H1 (cell line): ENCODE data around the gene DET1. TPM values are rescaled to one million over a fixed set of nuclear protein-coding genes. Genes with fewer than 3 reads are reported as not detected.
A peak's percentile ranks its signal among the peaks of the same experiment; 100 is the strongest.

Experiments
- CTCF ChIA-PET: fragments of 300-600 bp; sonication (Branson Sonifier 250); formaldehyde crosslinking; loops from one replicate; lab custom pipeline; 2021; ENCODE audit not compliant: partially characterized antibody; lab: Charles Lee
- POLR2A ChIA-PET: fragments of 300-600 bp; sonication (Branson Sonifier 250); formaldehyde crosslinking; loops from one replicate; lab custom pipeline; 2021; ENCODE audit warnings: inconsistent platforms; ENCODE audit not compliant: partially characterized antibody; lab: Charles Lee
- DNase-seq, 2 experiments: peaks; one replicate each; pipeline versions ENCODE4 v3.0.0 to v3.0.0-alpha.2; 2010 to 2022; ENCODE audit warnings: low spot score in 2 of 2, low read depth in 1 of 2, mixed read lengths in 1 of 2
- FAIRE-seq: peaks from 2 replicates; lab custom pipeline; 2011; peaks lifted over from hg19 to GRCh38; lab: Jason Lieb, UNC
- H2AFZ ChIP-seq: 2 replicates; pipeline ENCODE4 v1.8.1; 2012; ENCODE audit warnings: low read length, inconsistent platforms
- H2AK5ac ChIP-seq: 2 replicates; pipeline ENCODE4 v1.6.1; 2013; ENCODE audit warnings: low read depth, low read length
- H2BK120ac ChIP-seq: replicated peaks from 2 replicates; pipeline ENCODE3; 2013; ENCODE audit warnings: low read depth, low read length, inconsistent platforms
- H2BK12ac ChIP-seq: 2 replicates; pipeline ENCODE4 v1.6.1; 2013; ENCODE audit warnings: low read depth, low read length
- H2BK15ac ChIP-seq: 2 replicates; pipeline ENCODE4 v1.6.1; 2013; ENCODE audit warnings: low read length
- H2BK20ac ChIP-seq: 2 replicates; pipeline ENCODE4 v1.6.1; 2013; ENCODE audit warnings: low read length
- H2BK5ac ChIP-seq: 2 replicates; pipeline ENCODE4 v1.6.1; 2013; ENCODE audit warnings: low read depth, low read length
- H3K14ac ChIP-seq: 2 replicates; pipeline ENCODE4 v1.6.1; 2013; ENCODE audit warnings: inconsistent platforms; ENCODE audit not compliant: insufficient read length
- H3K18ac ChIP-seq: 2 replicates; pipeline ENCODE4 v1.6.1; 2013; ENCODE audit warnings: low read length; ENCODE audit errors: extremely low read depth
- H3K23ac ChIP-seq: 2 replicates; pipeline ENCODE4 v1.6.1; 2013; ENCODE audit warnings: inconsistent platforms; ENCODE audit not compliant: insufficient read length
- H3K23me2 ChIP-seq: 2 replicates; pipeline ENCODE4 v1.6.1; 2013; ENCODE audit warnings: low read depth, low read length
- H3K27ac ChIP-seq: 2 replicates; pipeline ENCODE4 v1.6.1; 2011; ENCODE audit warnings: low read depth, low read length, inconsistent platforms
- H3K27me3 ChIP-seq, 4 experiments: replicated peaks in 1 of 4; 1 replicate in 1 of 4; 2 replicates in 3 of 4; pipeline versions ENCODE4 v1.6.1 to v1.8.1; 2011 to 2013; ENCODE audit warnings: low read length in 3 of 4, mild to moderate bottlenecking in 3 of 4, inconsistent platforms in 2 of 4, mixed read lengths in 2 of 4, moderate library complexity in 1 of 4; ENCODE audit not compliant: control insufficient read depth in 3 of 4, insufficient read depth in 3 of 4; ENCODE audit errors: extremely low read depth in 1 of 4
- H3K36me3 ChIP-seq, 4 experiments: 2 replicates each; pipeline versions ENCODE4 v1.6.1 to v1.8.1; 2011 to 2013; ENCODE audit warnings: mild to moderate bottlenecking in 4 of 4, low read length in 3 of 4, moderate library complexity in 2 of 4, control low read depth in 1 of 4, inconsistent platforms in 1 of 4; ENCODE audit not compliant: insufficient read depth in 4 of 4, control insufficient read depth in 2 of 4
- H3K4ac ChIP-seq: replicated peaks from 2 replicates; pipeline ENCODE3; 2013; ENCODE audit warnings: low read length, low read depth, mixed read lengths, inconsistent platforms; ENCODE audit not compliant: insufficient read length
- H3K4me1 ChIP-seq, 4 experiments: replicated peaks in 1 of 4; 1 replicate in 1 of 4; 2 replicates in 3 of 4; pipeline versions ENCODE4 v1.6.1 to v1.8.1; 2011 to 2013; ENCODE audit warnings: low read length in 3 of 4, inconsistent platforms in 2 of 4, mixed read lengths in 1 of 4; ENCODE audit not compliant: insufficient read depth in 4 of 4, control insufficient read depth in 3 of 4
- H3K4me2 ChIP-seq, 2 experiments: 2 replicates each; pipeline versions ENCODE4 v1.6.1 to v1.8.1; 2011 to 2013; ENCODE audit warnings: low read depth in 2 of 2, low read length in 2 of 2, control low read depth in 1 of 2, inconsistent platforms in 1 of 2, mild to moderate bottlenecking in 1 of 2; ENCODE audit not compliant: insufficient read depth in 1 of 2
- H3K4me3 ChIP-seq, 4 experiments: fragments of 200-600, 300-600 bp in 1 of 4; sonication (generic), shearing (Covaris generic), sonication (Bioruptor Twin) in 1 of 4; 2 replicates each; pipeline versions ENCODE4 v1.5.1 to v1.8.1; 2011 to 2016; ENCODE audit warnings: low read length in 4 of 4, low read depth in 3 of 4, control low read depth in 2 of 4, inconsistent platforms in 2 of 4, mild to moderate bottlenecking in 2 of 4, mixed read lengths in 1 of 4, moderate library complexity in 1 of 4; ENCODE audit not compliant: insufficient read depth in 2 of 4; ENCODE audit errors: extremely low read depth in 1 of 4
- H3K56ac ChIP-seq: replicated peaks from 2 replicates; pipeline ENCODE3; 2013; ENCODE audit warnings: low read depth, mild to moderate bottlenecking, mixed read lengths, low read length, inconsistent platforms; ENCODE audit not compliant: insufficient read length
- H3K79me1 ChIP-seq: 2 replicates; pipeline ENCODE4 v1.6.1; 2013; ENCODE audit warnings: low read depth, low read length, control low read depth
- H3K79me2 ChIP-seq, 2 experiments: 2 replicates each; pipeline versions ENCODE4 v1.6.1 to v1.8.1; 2012 to 2013; ENCODE audit warnings: low read length in 2 of 2, mild to moderate bottlenecking in 2 of 2, inconsistent platforms in 1 of 2; ENCODE audit not compliant: insufficient read depth in 2 of 2, control insufficient read depth in 1 of 2
- H3K9ac ChIP-seq, 4 experiments: replicated peaks in 1 of 4; 1 replicate in 1 of 4; 2 replicates in 3 of 4; pipeline versions ENCODE4 v1.6.1 to v1.8.1; 2011 to 2013; ENCODE audit warnings: low read depth in 3 of 4, low read length in 3 of 4, control low read depth in 2 of 4, mild to moderate bottlenecking in 2 of 4, moderate library complexity in 2 of 4, inconsistent platforms in 1 of 4; ENCODE audit errors: extremely low read depth in 1 of 4
- H3K9me3 ChIP-seq, 2 experiments: 2 replicates each; pipeline versions ENCODE4 v1.6.1 to v1.8.1; 2012 to 2013; ENCODE audit warnings: mild to moderate bottlenecking in 2 of 2, moderate library complexity in 2 of 2, control low read depth in 1 of 2, inconsistent platforms in 1 of 2, low read depth in 1 of 2, low read length in 1 of 2, mixed read lengths in 1 of 2; ENCODE audit not compliant: insufficient read depth in 2 of 2
- H4K20me1 ChIP-seq, 2 experiments: replicated peaks in 1 of 2; 2 replicates each; pipeline versions ENCODE3 to v1.8.1; 2011 to 2013; ENCODE audit warnings: inconsistent platforms in 2 of 2, low read length in 2 of 2, mild to moderate bottlenecking in 1 of 2; ENCODE audit not compliant: insufficient read depth in 2 of 2, control insufficient read depth in 1 of 2
- H4K5ac ChIP-seq: 2 replicates; pipeline ENCODE4 v1.6.1; 2013; ENCODE audit warnings: low read length, low read depth, mixed read lengths, inconsistent platforms; ENCODE audit not compliant: insufficient read length
- H4K8ac ChIP-seq: 2 replicates; pipeline ENCODE4 v1.8.0; 2013; ENCODE audit warnings: mild to moderate bottlenecking, moderate library complexity, low read length, inconsistent platforms; ENCODE audit not compliant: insufficient read depth; ENCODE audit errors: extremely low read depth
- H4K91ac ChIP-seq: replicated peaks from 2 replicates; pipeline ENCODE3; 2013; ENCODE audit warnings: low read length, mixed read lengths, inconsistent platforms; ENCODE audit not compliant: insufficient read length
- BRCA1 ChIP-seq: IDR thresholded peaks from 2 replicates; pipeline ENCODE4 v1.6.1; 2012; ENCODE audit warnings: low read depth, low read length, improper control_type of control experiment
- HDAC6 ChIP-seq: IDR thresholded peaks from one replicate; pipeline ENCODE4 v1.7.1; 2012; ENCODE audit warnings: low read depth, mild to moderate bottlenecking, inconsistent platforms, low read length, moderate library complexity
- JUN ChIP-seq: IDR thresholded peaks from 2 replicates; pipeline ENCODE4 v1.6.1; 2011; ENCODE audit warnings: low read depth, mild to moderate bottlenecking, improper control_type of control experiment, low read length
- RAD21 ChIP-seq, 2 experiments: IDR thresholded peaks in 1 of 2; conservative IDR thresholded peaks in 1 of 2; 2 replicates each; pipeline ENCODE4 v1.6.1; 2011; ENCODE audit warnings: low read depth in 2 of 2, low read length in 2 of 2, improper control_type of control experiment in 1 of 2, inconsistent platforms in 1 of 2, mild to moderate bottlenecking in 1 of 2, moderate library complexity in 1 of 2
- SIRT6 ChIP-seq: IDR thresholded peaks from one replicate; pipeline ENCODE4 v1.7.1; 2012; ENCODE audit warnings: low read length, inconsistent platforms
- SP4 ChIP-seq: IDR thresholded peaks from 2 replicates; pipeline ENCODE4 v1.6.1; 2012; ENCODE audit warnings: low read length, inconsistent platforms
- SUZ12 ChIP-seq: fragments of 200-600 bp; sonication (generic); IDR thresholded peaks from 2 replicates; pipeline ENCODE4 v1.6.1; 2012; ENCODE audit warnings: mild to moderate bottlenecking, inconsistent platforms, low read length, moderate library complexity, mixed read lengths
- TAF1 ChIP-seq: IDR thresholded peaks from 2 replicates; pipeline ENCODE4 v1.6.1; 2011; ENCODE audit warnings: mild to moderate bottlenecking, low read depth, low read length
- TAF7 ChIP-seq: optimal IDR thresholded peaks from 2 replicates; pipeline ENCODE3; 2011; ENCODE audit warnings: low read depth, mild to moderate bottlenecking, inconsistent platforms, low read length, moderate library complexity, borderline replicate concordance
- TCF12 ChIP-seq: IDR thresholded peaks from 2 replicates; pipeline ENCODE4 v1.6.1; 2011; ENCODE audit warnings: low read depth, mild to moderate bottlenecking, low read length
- WGBS, 2 experiments: shearing (Covaris generic) in 1 of 2; methylation state at CpG; one replicate each; pipeline versions ENCODE4 v1.1.6 to v1.1.7; 2013 to 2015; ENCODE audit warnings: low lambda C conversion rate in 2 of 2, mixed read lengths in 2 of 2, inconsistent platforms in 1 of 2, low coverage in 1 of 2, missing lambda C conversion rate in 1 of 2; ENCODE audit not compliant: insufficient replicate concordance in 2 of 2, insufficient coverage in 1 of 2, insufficient read length in 1 of 2; ENCODE audit errors: extremely low coverage in 1 of 2, missing lambda C conversion rate in 1 of 2; 5-methylcytosine and 5-hydroxymethylcytosine counted together
- polyA plus RNA-seq, 7 experiments: library from polyadenylated mRNA; depleted of rRNA in 3 of 7; stranded (reverse) in 5 of 7; unstranded in 2 of 7; fragments of >200 nt in 5 of 7; fragments of 200-250 nt in 2 of 7; gene quantifications; 1 replicate in 5 of 7; 2 replicates in 1 of 7; 4 replicates in 1 of 7; pipeline versions ENCODE4 v1.2.1 to v1.2.3, GENCODE V29; 2011 to 2013; ENCODE audit warnings: missing spikeins in 2 of 7, mixed read lengths in 2 of 7
- total RNA-seq: library from RNA; stranded (reverse); fragmentation: NEBNext Ultra II Directional; extraction: Animal tissue kit (Norgen Biotek cat#: 25700); gene quantifications from 2 replicates; pipeline ENCODE4 v1.2.1, GENCODE V29; 2021

DET1 gene
- total and polyA plus RNA-seq, 2 of the 8 experiments (the other 6 are each of a cell fraction or from before 2014, with no cell fraction given): 5.4 to 8.5 TPM

GRCh38 chr15:88574655-88575054 lies 28.2 kb upstream of the DET1 start:
- H3K4me1 ChIP-seq: peaks cover 0 to 5% (median 0%) of the 10 kb centered on the region in 4 experiments; a peak in 1 of 7 replicates
- no peak overlapping the region for H3K9ac ChIP-seq
- H3K27me3 ChIP-seq: no peaks in the 10 kb centered on the region
- H3K23me2 ChIP-seq: no peaks in the 10 kb centered on the region; the same call in 1 of the 2 replicates
- H3K79me1 ChIP-seq: no peaks in the 10 kb centered on the region
- ChIA-PET CTCF (interaction anchor here (1.3 kb wide), 1 partner anchor 98 kb away, joined by 3 read pairs; no protein-coding TSS in a partner anchor), POLR2A (no interaction called here)
- WGBS, 2 experiments: 78% methylated on average over 7 of the region's 7 CpGs; no CpG with 5 or more reads in 1 of the 2 experiments
- H4K20me1 ChIP-seq: no peaks in the 10 kb centered on the region
- no peak overlapping the region for H4K91ac ChIP-seq
- no peak overlapping the region for H4K5ac ChIP-seq
- H2BK12ac ChIP-seq: no peak overlapping the region
- H3K4me2 ChIP-seq: no peak overlapping the region; a peak in 1 of 4 replicates
- H2AFZ ChIP-seq: peak overlapping the region; percentile 78
- FAIRE-seq: no peak
- H3K56ac ChIP-seq: no peak overlapping the region
- H4K8ac ChIP-seq: no peak overlapping the region
- H3K4me3 ChIP-seq: no peak overlapping the region
- no peaks in the 10 kb centered on the region for H3K9me3 ChIP-seq
- no peak for DNase-seq
- H2AK5ac ChIP-seq: no peak overlapping the region
- H2BK15ac ChIP-seq: no peak overlapping the region
- no peak overlapping the region for H3K23ac ChIP-seq
- no peak overlapping the region for H3K18ac ChIP-seq
- no peak overlapping the region for H2BK120ac ChIP-seq
- no peaks in the 10 kb centered on the region for H3K79me2 ChIP-seq
- no peak overlapping the region for H2BK20ac ChIP-seq
- no peak overlapping the region for H2BK5ac ChIP-seq
- TF ChIP-seq BRCA1: no peak
- TF ChIP-seq JUN: no peak
- TF ChIP-seq SUZ12: no peak
- TF ChIP-seq TAF1: no peak
- TF ChIP-seq RAD21 (IDR thresholded peaks at IDR 0.05 in 1 of 2, conservative IDR thresholded peaks at IDR 0.05 in 1 of 2; ENCODE audit: low read depth in 2 of 2, low read length in 2 of 2): no peak
- no peak for TF ChIP-seq HDAC6
- no peak for TF ChIP-seq SIRT6
- TF ChIP-seq SP4: no peak
- no peak for TF ChIP-seq TAF7
- no peak for TF ChIP-seq TCF12
- H3K36me3 ChIP-seq: no peaks in the 10 kb centered on the region
- no peak overlapping the region for H3K4ac ChIP-seq
- no peak overlapping the region for H3K27ac ChIP-seq
- no peak overlapping the region for H3K14ac ChIP-seq
